Measurements from ENCODE around the gene SLC11A2. TPM values are rescaled to one million over a fixed set of nuclear protein-coding genes. Genes with fewer than 3 reads are reported as not detected.
A peak's percentile ranks its signal among the peaks of the same experiment; 100 is the strongest.

The SLC11A2 gene
- total and polyA plus RNA-seq, 9 of the 15 experiments (the other 6 are each of a cell fraction or from before 2014, with no cell fraction given): 21.1 to 54.0 (median 32.9) TPM

DNA sequence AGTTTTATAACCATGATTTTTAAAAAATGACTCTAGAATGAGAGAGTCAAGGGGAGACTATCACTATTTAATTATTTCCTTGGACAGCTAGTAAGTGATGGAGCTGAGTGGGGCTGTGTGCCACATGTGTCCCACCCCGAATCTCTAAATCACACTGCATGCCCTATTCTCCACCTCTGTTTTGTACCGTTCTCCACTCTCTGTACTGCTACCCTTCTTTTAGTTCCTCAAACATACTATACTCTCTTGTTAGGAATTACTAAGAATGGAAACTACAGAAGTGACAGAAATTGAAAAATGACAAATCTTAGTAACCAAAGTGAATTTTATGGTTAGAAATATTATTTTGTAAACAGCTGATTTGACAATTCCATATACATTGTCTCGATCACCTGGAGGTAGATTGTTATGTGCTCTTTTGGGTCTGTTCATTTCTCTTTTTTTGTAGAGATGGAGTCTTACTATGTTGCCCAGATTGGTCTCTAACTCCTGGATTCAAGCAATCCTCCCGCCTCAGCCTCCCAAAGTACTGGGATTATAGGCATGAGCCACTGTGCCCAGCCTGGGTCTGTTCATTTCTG lies 35.9 kb downstream of the SLC11A2 start:
- H3K4me1 ChIP-seq (replicated peaks in 1 of 2; ENCODE audit: control insufficient read depth in 2 of 2, insufficient read depth in 2 of 2, low read length in 2 of 2): no peaks in the 10 kb centered on the region
- no peak overlapping the region for H3K4me3 ChIP-seq
- no TSS peak for BruUV-seq (replicated peaks)
- no peak overlapping the region for H3K9ac ChIP-seq (ENCODE audit: insufficient read depth in 1 of 2, low read depth in 2 of 2, low read length in 2 of 2)
- ATAC-seq (no peak), FAIRE-seq (no peak), DNase-seq (ENCODE audit: extremely low read depth in 1 of 4, low spot score in 3 of 4) (no peak)
- no peaks in the 10 kb centered on the region for H3K27me3 ChIP-seq (ENCODE audit: control insufficient read depth in 2 of 2, insufficient read depth in 2 of 2, low read length in 2 of 2)
- H3K9me1 ChIP-seq (ENCODE audit: control insufficient read depth, insufficient read depth, low read length): no peaks in the 10 kb centered on the region
- 91% methylated on average over 4 of the region's 4 CpGs for WGBS (ENCODE audit: insufficient coverage, low coverage, missing lambda C conversion rate)
- in situ Hi-C loops (cut with MboI) (no loop called here), intact Hi-C loops (cut with micrococcal nuclease) (no loop called here)
- H3K79me2 ChIP-seq (ENCODE audit: control insufficient read depth, insufficient read depth, low read length): no peaks in the 10 kb centered on the region
- no peak overlapping the region for H2AFZ ChIP-seq (ENCODE audit: low read depth, low read length)
- no peak overlapping the region for H3K27ac ChIP-seq (ENCODE audit: extremely low read depth, low read depth, low read length)
- H3K4me2 ChIP-seq (ENCODE audit: insufficient read depth, low read length): no peak overlapping the region
- H3K36me3 ChIP-seq (ENCODE audit: control insufficient read depth, insufficient read depth, low read length): peaks cover 77% of the 10 kb centered on the region
- no peak for TF ChIP-seq NCOA1 (IDR thresholded peaks at IDR 0.05; ENCODE audit: low read depth)
- peak; percentile 73 for TF ChIP-seq ZNF316 (IDR thresholded peaks at IDR 0.05)
- peak; percentile 34; the same call in 1 of the 2 replicates for TF ChIP-seq C11orf30 (IDR thresholded peaks at IDR 0.05; ENCODE audit: low read depth)
- TF ChIP-seq ZNF644 (tag; IDR thresholded peaks at IDR 0.05; ENCODE audit: low read depth): no peak
- no peak for TF ChIP-seq CBX2 (IDR thresholded peaks at IDR 0.05; ENCODE audit: insufficient read depth, low read length, poor library complexity, severe bottlenecking)
- TF ChIP-seq, protein P1, sequence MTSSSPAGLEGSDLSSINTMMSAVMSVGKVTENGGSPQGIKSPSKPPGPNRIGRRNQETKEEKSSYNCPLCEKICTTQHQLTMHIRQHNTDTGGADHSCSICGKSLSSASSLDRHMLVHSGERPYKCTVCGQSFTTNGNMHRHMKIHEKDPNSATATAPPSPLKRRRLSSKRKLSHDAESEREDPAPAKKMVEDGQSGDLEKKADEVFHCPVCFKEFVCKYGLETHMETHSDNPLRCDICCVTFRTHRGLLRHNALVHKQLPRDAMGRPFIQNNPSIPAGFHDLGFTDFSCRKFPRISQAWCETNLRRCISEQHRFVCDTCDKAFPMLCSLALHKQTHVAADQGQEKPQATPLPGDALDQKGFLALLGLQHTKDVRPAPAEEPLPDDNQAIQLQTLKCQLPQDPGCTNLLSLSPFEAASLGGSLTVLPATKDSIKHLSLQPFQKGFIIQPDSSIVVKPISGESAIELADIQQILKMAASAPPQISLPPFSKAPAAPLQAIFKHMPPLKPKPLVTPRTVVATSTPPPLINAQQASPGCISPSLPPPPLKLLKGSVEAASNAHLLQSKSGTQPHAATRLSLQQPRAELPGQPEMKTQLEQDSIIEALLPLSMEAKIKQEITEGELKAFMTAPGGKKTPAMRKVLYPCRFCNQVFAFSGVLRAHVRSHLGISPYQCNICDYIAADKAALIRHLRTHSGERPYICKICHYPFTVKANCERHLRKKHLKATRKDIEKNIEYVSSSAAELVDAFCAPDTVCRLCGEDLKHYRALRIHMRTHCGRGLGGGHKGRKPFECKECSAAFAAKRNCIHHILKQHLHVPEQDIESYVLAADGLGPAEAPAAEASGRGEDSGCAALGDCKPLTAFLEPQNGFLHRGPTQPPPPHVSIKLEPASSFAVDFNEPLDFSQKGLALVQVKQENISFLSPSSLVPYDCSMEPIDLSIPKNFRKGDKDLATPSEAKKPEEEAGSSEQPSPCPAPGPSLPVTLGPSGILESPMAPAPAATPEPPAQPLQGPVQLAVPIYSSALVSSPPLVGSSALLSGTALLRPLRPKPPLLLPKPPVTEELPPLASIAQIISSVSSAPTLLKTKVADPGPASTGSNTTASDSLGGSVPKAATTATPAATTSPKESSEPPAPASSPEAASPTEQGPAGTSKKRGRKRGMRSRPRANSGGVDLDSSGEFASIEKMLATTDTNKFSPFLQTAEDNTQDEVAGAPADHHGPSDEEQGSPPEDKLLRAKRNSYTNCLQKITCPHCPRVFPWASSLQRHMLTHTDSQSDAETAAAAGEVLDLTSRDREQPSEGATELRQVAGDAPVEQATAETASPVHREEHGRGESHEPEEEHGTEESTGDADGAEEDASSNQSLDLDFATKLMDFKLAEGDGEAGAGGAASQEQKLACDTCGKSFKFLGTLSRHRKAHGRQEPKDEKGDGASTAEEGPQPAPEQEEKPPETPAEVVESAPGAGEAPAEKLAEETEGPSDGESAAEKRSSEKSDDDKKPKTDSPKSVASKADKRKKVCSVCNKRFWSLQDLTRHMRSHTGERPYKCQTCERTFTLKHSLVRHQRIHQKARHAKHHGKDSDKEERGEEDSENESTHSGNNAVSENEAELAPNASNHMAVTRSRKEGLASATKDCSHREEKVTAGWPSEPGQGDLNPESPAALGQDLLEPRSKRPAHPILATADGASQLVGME (CRISPR knock-in tag; IDR thresholded peaks at IDR 0.05): no peak
- POLR2A ChIA-PET: no interaction called here
- CTCF ChIA-PET (ENCODE audit: low intra/inter-chr PET ratio): interaction anchor here (0.5 kb wide), 1 partner anchor 273 kb away, joined by 4 read pairs; no protein-coding TSS in a partner anchor
- no peaks in the 10 kb centered on the region for H3K9me3 ChIP-seq (replicated peaks; ENCODE audit: control insufficient read depth, insufficient read depth, low read depth, low read length)
- H4K20me1 ChIP-seq (replicated peaks; ENCODE audit: control insufficient read depth, insufficient read depth, low read length): no peaks in the 10 kb centered on the region
